H1 (cell line): Measurements from ENCODE around the gene SOCS7. TPM values are rescaled to one million over a fixed set of nuclear protein-coding genes. Genes with fewer than 3 reads are reported as not detected.

Source experiments
- CTCF ChIA-PET: fragments of 300-600 bp; sonication (Branson Sonifier 250); formaldehyde crosslinking; loops from one replicate; lab custom pipeline; 2021; ENCODE audit not compliant: partially characterized antibody; lab: Charles Lee
- POLR2A ChIA-PET: fragments of 300-600 bp; sonication (Branson Sonifier 250); formaldehyde crosslinking; loops from one replicate; lab custom pipeline; 2021; ENCODE audit warnings: inconsistent platforms; ENCODE audit not compliant: partially characterized antibody; lab: Charles Lee
- DNase-seq, 2 experiments: peaks; one replicate each; pipeline versions ENCODE4 v3.0.0 to v3.0.0-alpha.2; 2010 to 2022; ENCODE audit warnings: low spot score in 2 of 2, low read depth in 1 of 2, mixed read lengths in 1 of 2
- FAIRE-seq: peaks from 2 replicates; lab custom pipeline; 2011; peaks lifted over from hg19 to GRCh38; lab: Jason Lieb, UNC
- H2AFZ ChIP-seq: 2 replicates; pipeline ENCODE4 v1.8.1; 2012; ENCODE audit warnings: low read length, inconsistent platforms
- H2AK5ac ChIP-seq: 2 replicates; pipeline ENCODE4 v1.6.1; 2013; ENCODE audit warnings: low read depth, low read length
- H2BK120ac ChIP-seq: replicated peaks from 2 replicates; pipeline ENCODE3; 2013; ENCODE audit warnings: low read depth, low read length, inconsistent platforms
- H2BK12ac ChIP-seq: 2 replicates; pipeline ENCODE4 v1.6.1; 2013; ENCODE audit warnings: low read depth, low read length
- H2BK15ac ChIP-seq: 2 replicates; pipeline ENCODE4 v1.6.1; 2013; ENCODE audit warnings: low read length
- H2BK20ac ChIP-seq: 2 replicates; pipeline ENCODE4 v1.6.1; 2013; ENCODE audit warnings: low read length
- H2BK5ac ChIP-seq: 2 replicates; pipeline ENCODE4 v1.6.1; 2013; ENCODE audit warnings: low read depth, low read length
- H3K14ac ChIP-seq: 2 replicates; pipeline ENCODE4 v1.6.1; 2013; ENCODE audit warnings: inconsistent platforms; ENCODE audit not compliant: insufficient read length
- H3K18ac ChIP-seq: 2 replicates; pipeline ENCODE4 v1.6.1; 2013; ENCODE audit warnings: low read length; ENCODE audit errors: extremely low read depth
- H3K23ac ChIP-seq: 2 replicates; pipeline ENCODE4 v1.6.1; 2013; ENCODE audit warnings: inconsistent platforms; ENCODE audit not compliant: insufficient read length
- H3K23me2 ChIP-seq: 2 replicates; pipeline ENCODE4 v1.6.1; 2013; ENCODE audit warnings: low read depth, low read length
- H3K27ac ChIP-seq: 2 replicates; pipeline ENCODE4 v1.6.1; 2011; ENCODE audit warnings: low read depth, low read length, inconsistent platforms
- H3K27me3 ChIP-seq, 4 experiments: replicated peaks in 1 of 4; 1 replicate in 1 of 4; 2 replicates in 3 of 4; pipeline versions ENCODE4 v1.6.1 to v1.8.1; 2011 to 2013; ENCODE audit warnings: low read length in 3 of 4, mild to moderate bottlenecking in 3 of 4, inconsistent platforms in 2 of 4, mixed read lengths in 2 of 4, moderate library complexity in 1 of 4; ENCODE audit not compliant: control insufficient read depth in 3 of 4, insufficient read depth in 3 of 4; ENCODE audit errors: extremely low read depth in 1 of 4
- H3K36me3 ChIP-seq, 4 experiments: 2 replicates each; pipeline versions ENCODE4 v1.6.1 to v1.8.1; 2011 to 2013; ENCODE audit warnings: mild to moderate bottlenecking in 4 of 4, low read length in 3 of 4, moderate library complexity in 2 of 4, control low read depth in 1 of 4, inconsistent platforms in 1 of 4; ENCODE audit not compliant: insufficient read depth in 4 of 4, control insufficient read depth in 2 of 4
- H3K4ac ChIP-seq: replicated peaks from 2 replicates; pipeline ENCODE3; 2013; ENCODE audit warnings: low read length, low read depth, mixed read lengths, inconsistent platforms; ENCODE audit not compliant: insufficient read length
- H3K4me1 ChIP-seq, 4 experiments: replicated peaks in 1 of 4; 1 replicate in 1 of 4; 2 replicates in 3 of 4; pipeline versions ENCODE4 v1.6.1 to v1.8.1; 2011 to 2013; ENCODE audit warnings: low read length in 3 of 4, inconsistent platforms in 2 of 4, mixed read lengths in 1 of 4; ENCODE audit not compliant: insufficient read depth in 4 of 4, control insufficient read depth in 3 of 4
- H3K4me2 ChIP-seq, 2 experiments: 2 replicates each; pipeline versions ENCODE4 v1.6.1 to v1.8.1; 2011 to 2013; ENCODE audit warnings: low read depth in 2 of 2, low read length in 2 of 2, control low read depth in 1 of 2, inconsistent platforms in 1 of 2, mild to moderate bottlenecking in 1 of 2; ENCODE audit not compliant: insufficient read depth in 1 of 2
- H3K4me3 ChIP-seq, 4 experiments: fragments of 200-600, 300-600 bp in 1 of 4; sonication (generic), shearing (Covaris generic), sonication (Bioruptor Twin) in 1 of 4; 2 replicates each; pipeline versions ENCODE4 v1.5.1 to v1.8.1; 2011 to 2016; ENCODE audit warnings: low read length in 4 of 4, low read depth in 3 of 4, control low read depth in 2 of 4, inconsistent platforms in 2 of 4, mild to moderate bottlenecking in 2 of 4, mixed read lengths in 1 of 4, moderate library complexity in 1 of 4; ENCODE audit not compliant: insufficient read depth in 2 of 4; ENCODE audit errors: extremely low read depth in 1 of 4
- H3K56ac ChIP-seq: replicated peaks from 2 replicates; pipeline ENCODE3; 2013; ENCODE audit warnings: low read depth, mild to moderate bottlenecking, mixed read lengths, low read length, inconsistent platforms; ENCODE audit not compliant: insufficient read length
- H3K79me1 ChIP-seq: 2 replicates; pipeline ENCODE4 v1.6.1; 2013; ENCODE audit warnings: low read depth, low read length, control low read depth
- H3K79me2 ChIP-seq, 2 experiments: 2 replicates each; pipeline versions ENCODE4 v1.6.1 to v1.8.1; 2012 to 2013; ENCODE audit warnings: low read length in 2 of 2, mild to moderate bottlenecking in 2 of 2, inconsistent platforms in 1 of 2; ENCODE audit not compliant: insufficient read depth in 2 of 2, control insufficient read depth in 1 of 2
- H3K9ac ChIP-seq, 4 experiments: replicated peaks in 1 of 4; 1 replicate in 1 of 4; 2 replicates in 3 of 4; pipeline versions ENCODE4 v1.6.1 to v1.8.1; 2011 to 2013; ENCODE audit warnings: low read depth in 3 of 4, low read length in 3 of 4, control low read depth in 2 of 4, mild to moderate bottlenecking in 2 of 4, moderate library complexity in 2 of 4, inconsistent platforms in 1 of 4; ENCODE audit errors: extremely low read depth in 1 of 4
- H3K9me3 ChIP-seq, 2 experiments: 2 replicates each; pipeline versions ENCODE4 v1.6.1 to v1.8.1; 2012 to 2013; ENCODE audit warnings: mild to moderate bottlenecking in 2 of 2, moderate library complexity in 2 of 2, control low read depth in 1 of 2, inconsistent platforms in 1 of 2, low read depth in 1 of 2, low read length in 1 of 2, mixed read lengths in 1 of 2; ENCODE audit not compliant: insufficient read depth in 2 of 2
- H4K20me1 ChIP-seq, 2 experiments: replicated peaks in 1 of 2; 2 replicates each; pipeline versions ENCODE3 to v1.8.1; 2011 to 2013; ENCODE audit warnings: inconsistent platforms in 2 of 2, low read length in 2 of 2, mild to moderate bottlenecking in 1 of 2; ENCODE audit not compliant: insufficient read depth in 2 of 2, control insufficient read depth in 1 of 2
- H4K5ac ChIP-seq: 2 replicates; pipeline ENCODE4 v1.6.1; 2013; ENCODE audit warnings: low read length, low read depth, mixed read lengths, inconsistent platforms; ENCODE audit not compliant: insufficient read length
- H4K8ac ChIP-seq: 2 replicates; pipeline ENCODE4 v1.8.0; 2013; ENCODE audit warnings: mild to moderate bottlenecking, moderate library complexity, low read length, inconsistent platforms; ENCODE audit not compliant: insufficient read depth; ENCODE audit errors: extremely low read depth
- H4K91ac ChIP-seq: replicated peaks from 2 replicates; pipeline ENCODE3; 2013; ENCODE audit warnings: low read length, mixed read lengths, inconsistent platforms; ENCODE audit not compliant: insufficient read length
- CBX5 ChIP-seq: fragments of 300-800, 300-1000 bp; sonication (generic); IDR thresholded peaks from 2 replicates; pipeline ENCODE4 v1.7.1; 2016; ENCODE audit warnings: antibody characterized with exemption, low read length, low read depth
- CTBP2 ChIP-seq: IDR thresholded peaks from 2 replicates; pipeline ENCODE4 v1.7.0; 2011; ENCODE audit warnings: borderline replicate concordance, mild to moderate bottlenecking, moderate library complexity, mixed read lengths, low read length; ENCODE audit not compliant: insufficient read depth, insufficient read length
- EP300 ChIP-seq, 2 experiments: IDR thresholded peaks; 1 replicate in 1 of 2; 2 replicates in 1 of 2; pipeline ENCODE4 v1.6.1; 2011 to 2012; ENCODE audit warnings: low read depth in 2 of 2, low read length in 2 of 2, mild to moderate bottlenecking in 2 of 2, borderline replicate concordance in 1 of 2, inconsistent platforms in 1 of 2, moderate library complexity in 1 of 2
- EZH2 ChIP-seq: fragments of 200-600 bp; sonication (generic); IDR thresholded peaks from 2 replicates; pipeline ENCODE4 v1.7.1; 2012; ENCODE audit warnings: low read depth, mild to moderate bottlenecking, moderate library complexity, low read length, inconsistent platforms; ENCODE audit not compliant: severe bottlenecking
- FOSL1 ChIP-seq: IDR thresholded peaks from 2 replicates; pipeline ENCODE4 v1.6.1; 2011; ENCODE audit warnings: mild to moderate bottlenecking, low read depth, low read length, moderate library complexity; ENCODE audit not compliant: insufficient read depth
- NANOG ChIP-seq: IDR thresholded peaks from 2 replicates; pipeline ENCODE4 v1.6.1; 2011; ENCODE audit warnings: low read length, low read depth, mild to moderate bottlenecking, inconsistent platforms; ENCODE audit not compliant: insufficient read depth, poor library complexity, severe bottlenecking
- SIN3A ChIP-seq, 2 experiments: IDR thresholded peaks in 1 of 2; conservative IDR thresholded peaks in 1 of 2; 2 replicates each; pipeline ENCODE4 v1.6.1; 2011 to 2012; ENCODE audit warnings: low read length in 2 of 2, improper control_type of control experiment in 1 of 2, low read depth in 1 of 2, mild to moderate bottlenecking in 1 of 2
- TAF7 ChIP-seq: optimal IDR thresholded peaks from 2 replicates; pipeline ENCODE3; 2011; ENCODE audit warnings: low read depth, mild to moderate bottlenecking, inconsistent platforms, low read length, moderate library complexity, borderline replicate concordance
- WGBS, 2 experiments: shearing (Covaris generic) in 1 of 2; methylation state at CpG; one replicate each; pipeline versions ENCODE4 v1.1.6 to v1.1.7; 2013 to 2015; ENCODE audit warnings: low lambda C conversion rate in 2 of 2, mixed read lengths in 2 of 2, inconsistent platforms in 1 of 2, low coverage in 1 of 2, missing lambda C conversion rate in 1 of 2; ENCODE audit not compliant: insufficient replicate concordance in 2 of 2, insufficient coverage in 1 of 2, insufficient read length in 1 of 2; ENCODE audit errors: extremely low coverage in 1 of 2, missing lambda C conversion rate in 1 of 2; 5-methylcytosine and 5-hydroxymethylcytosine counted together
- polyA plus RNA-seq, 7 experiments: library from polyadenylated mRNA; depleted of rRNA in 3 of 7; stranded (reverse) in 5 of 7; unstranded in 2 of 7; fragments of >200 nt in 5 of 7; fragments of 200-250 nt in 2 of 7; gene quantifications; 1 replicate in 5 of 7; 2 replicates in 1 of 7; 4 replicates in 1 of 7; pipeline versions ENCODE4 v1.2.1 to v1.2.3, GENCODE V29; 2011 to 2013; ENCODE audit warnings: missing spikeins in 2 of 7, mixed read lengths in 2 of 7
- total RNA-seq: library from RNA; stranded (reverse); fragmentation: NEBNext Ultra II Directional; extraction: Animal tissue kit (Norgen Biotek cat#: 25700); gene quantifications from 2 replicates; pipeline ENCODE4 v1.2.1, GENCODE V29; 2021
- TF ChIP-seq, protein P1 (sequence below): IDR thresholded peaks from 2 replicates; pipeline ENCODE4 v1.6.1; 2012; ENCODE audit warnings: low read length, inconsistent platforms

The SOCS7 gene
- total and polyA plus RNA-seq, 2 of the 8 experiments (the other 6 are each of a cell fraction or from before 2014, with no cell fraction given), result 13.5 to 26.9 TPM

DNA sequence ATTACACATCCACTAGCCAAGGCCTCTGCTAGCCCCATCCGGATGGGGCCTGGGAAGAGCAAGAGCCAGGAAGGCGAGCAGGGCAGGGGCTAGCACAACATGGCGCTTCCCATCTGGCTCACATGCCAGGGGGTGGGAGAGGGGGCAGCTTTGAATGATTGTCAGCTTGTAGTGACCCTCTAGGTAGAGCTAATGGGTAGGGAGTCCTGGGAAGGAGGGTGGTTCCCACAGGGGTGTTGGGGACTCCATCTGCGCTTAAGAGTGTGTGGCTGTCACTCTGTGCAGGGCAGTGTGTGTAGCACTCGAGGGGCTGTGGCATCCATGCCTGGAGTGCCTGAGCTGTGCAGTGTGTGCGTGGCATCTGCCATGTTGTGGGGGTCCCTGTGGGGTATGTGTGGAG lies 101.1 kb downstream of the SOCS7 start:
- ChIA-PET CTCF (interaction anchor here (0.6 to 10.5 kb wide), 13 partner anchors 11 to 215 kb away, joined by 3 to 167 read pairs (median 3); partner anchors contain the start of gene ARHGAP23), POLR2A (interaction anchor here (0.6 to 6.9 kb wide), 18 partner anchors 9 to 294 kb away, joined by 3 to 107 read pairs (median 4); partner anchors contain the start of gene ARHGAP23)
- peak overlapping the region; percentile 99 for H2BK5ac ChIP-seq
- H4K8ac ChIP-seq, result peak overlapping the region; percentile 82
- peaks cover 3 to 5% of the 10 kb centered on the region in 2 experiments for H4K20me1 ChIP-seq
- H3K4me3 ChIP-seq, result peak overlapping the region in 2 of 4 experiments; percentile 40 to 56; a peak in 3 of 8 replicates
- H3K9ac ChIP-seq, result no peak overlapping the region; a peak in 2 of 7 replicates
- peak overlapping the region; percentile 100 for H4K91ac ChIP-seq
- peak overlapping the region; percentile 99 for H2BK120ac ChIP-seq
- H3K79me1 ChIP-seq, result peaks cover 34% of the 10 kb centered on the region
- no peak for FAIRE-seq
- H2AK5ac ChIP-seq, result peak overlapping the region; percentile 97
- peaks cover 32 to 73% (median 61%) of the 10 kb centered on the region in 4 experiments for H3K4me1 ChIP-seq
- WGBS, 2 experiments, result 67% methylated on average over 6 of the region's 6 CpGs; no CpG with 5 or more reads in 1 of the 2 experiments
- DNase-seq, result no peak
- no peaks in the 10 kb centered on the region; a peak in 2 of 8 replicates for H3K36me3 ChIP-seq
- H4K5ac ChIP-seq, result peak overlapping the region; percentile 53
- H2BK12ac ChIP-seq, result peak overlapping the region; percentile 100
- peak overlapping the region; percentile 52 for H3K23ac ChIP-seq
- peaks cover 17% of the 10 kb centered on the region for H3K23me2 ChIP-seq
- H2AFZ ChIP-seq, result no peak overlapping the region
- H3K27me3 ChIP-seq, result no peaks in the 10 kb centered on the region
- peak overlapping the region; percentile 100 for H2BK20ac ChIP-seq
- peak overlapping the region; percentile 88 to 93 for H3K4me2 ChIP-seq
- peak overlapping the region; percentile 97 for H2BK15ac ChIP-seq
- H3K56ac ChIP-seq, result peak overlapping the region; percentile 55
- H3K14ac ChIP-seq, result peak overlapping the region; percentile 71
- peak overlapping the region; percentile 95; the same call in 1 of the 2 replicates for H3K27ac ChIP-seq
- peaks cover 10 to 71% of the 10 kb centered on the region in 2 experiments for H3K79me2 ChIP-seq
- H3K18ac ChIP-seq, result peak overlapping the region; percentile 91
- no peaks in the 10 kb centered on the region for H3K9me3 ChIP-seq
- peak overlapping the region; percentile 100 for H3K4ac ChIP-seq
- TF ChIP-seq CBX5 (no peak), FOSL1 (no peak), EP300 (IDR thresholded peaks at IDR 0.05; ENCODE audit: borderline replicate concordance in 1 of 2, low read depth in 2 of 2, low read length in 2 of 2) (no peak), NANOG (no peak), EZH2 (no peak), TAF7 (no peak), CTBP2 (no peak), SIN3A (conservative IDR thresholded peaks at IDR 0.05 in 1 of 2, IDR thresholded peaks at IDR 0.05 in 1 of 2; ENCODE audit: low read depth in 1 of 2, low read length in 2 of 2) (no peak)
- TF ChIP-seq, protein P1, sequence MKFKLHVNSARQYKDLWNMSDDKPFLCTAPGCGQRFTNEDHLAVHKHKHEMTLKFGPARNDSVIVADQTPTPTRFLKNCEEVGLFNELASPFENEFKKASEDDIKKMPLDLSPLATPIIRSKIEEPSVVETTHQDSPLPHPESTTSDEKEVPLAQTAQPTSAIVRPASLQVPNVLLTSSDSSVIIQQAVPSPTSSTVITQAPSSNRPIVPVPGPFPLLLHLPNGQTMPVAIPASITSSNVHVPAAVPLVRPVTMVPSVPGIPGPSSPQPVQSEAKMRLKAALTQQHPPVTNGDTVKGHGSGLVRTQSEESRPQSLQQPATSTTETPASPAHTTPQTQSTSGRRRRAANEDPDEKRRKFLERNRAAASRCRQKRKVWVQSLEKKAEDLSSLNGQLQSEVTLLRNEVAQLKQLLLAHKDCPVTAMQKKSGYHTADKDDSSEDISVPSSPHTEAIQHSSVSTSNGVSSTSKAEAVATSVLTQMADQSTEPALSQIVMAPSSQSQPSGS, result no peak
